IMR-90 (cell line): Measurements from ENCODE around the gene RAB36. TPM values are rescaled to one million over a fixed set of nuclear protein-coding genes. Genes with fewer than 3 reads are reported as not detected.

ENCODE experiments used
- ATAC-seq: fragments of 200-7000 bp; cut with Tn5 transposase; 2 replicates; pipeline ENCODE4 v1.9.1; 2020; ENCODE audit warnings: low read depth, mild to moderate bottlenecking, moderate library complexity
- BruUV-seq: library from RNA; stranded (reverse); fragments of 400-500 nt; replicated peaks from 2 replicates; lab custom pipeline; 2021; lab: Mats Ljungman, UMichigan
- CTCF ChIA-PET: fragments of 300-600 bp; formaldehyde crosslinking; extraction: SDS; loops from one replicate; lab custom pipeline; 2021; ENCODE audit warnings: antibody characterized with exemption; lab: Yijun Ruan, JAX
- POLR2A ChIA-PET: fragments of 300-600 bp; sonication (Branson Sonifier 250); formaldehyde crosslinking; loops from one replicate; lab custom pipeline; 2022; ENCODE audit warnings: antibody characterized with exemption; ENCODE audit not compliant: unreplicated experiment; lab: Charles Lee
- DNase-seq: peaks from one replicate; pipeline ENCODE4 v3.0.0; 2013
- H2AFZ ChIP-seq: replicated peaks from 2 replicates; pipeline ENCODE3; 2013; ENCODE audit warnings: low read length, mild to moderate bottlenecking; ENCODE audit not compliant: poor library complexity
- H2AK5ac ChIP-seq: 2 replicates; pipeline ENCODE4 v1.6.1; 2013; ENCODE audit warnings: low read depth, low read length, inconsistent platforms
- H2AK9ac ChIP-seq: replicated peaks from 2 replicates; pipeline ENCODE3; 2013; ENCODE audit warnings: mild to moderate bottlenecking, low read depth, low read length, moderate library complexity; ENCODE audit not compliant: poor library complexity
- H2BK120ac ChIP-seq: 2 replicates; pipeline ENCODE4 v1.6.1; 2013; ENCODE audit warnings: low read depth, low read length, inconsistent platforms
- H2BK15ac ChIP-seq: 3 replicates; pipeline ENCODE4 v1.6.1; 2013; ENCODE audit warnings: low read depth, low read length, inconsistent platforms
- H2BK20ac ChIP-seq: 2 replicates; pipeline ENCODE4 v1.6.1; 2013; ENCODE audit warnings: low read depth, mild to moderate bottlenecking, inconsistent platforms, low read length, moderate library complexity
- H2BK5ac ChIP-seq: 2 replicates; pipeline ENCODE4 v1.6.1; 2013; ENCODE audit warnings: mild to moderate bottlenecking, low read depth, low read length, inconsistent platforms; ENCODE audit not compliant: poor library complexity, severe bottlenecking
- H3K14ac ChIP-seq: replicated peaks from 2 replicates; pipeline ENCODE4 v1.6.1; 2013; ENCODE audit warnings: low read depth, low read length, inconsistent platforms
- H3K18ac ChIP-seq: 2 replicates; pipeline ENCODE4 v1.6.1; 2013; ENCODE audit warnings: low read depth, low read length, control low read depth
- H3K23ac ChIP-seq: 2 replicates; pipeline ENCODE4 v1.6.1; 2013; ENCODE audit warnings: low read depth, low read length, inconsistent platforms
- H3K27ac ChIP-seq: 2 replicates; pipeline ENCODE4 v1.5.1; 2013; ENCODE audit warnings: mild to moderate bottlenecking, control low read depth, low read length; ENCODE audit not compliant: insufficient read depth
- H3K27me3 ChIP-seq: 2 replicates; pipeline ENCODE4 v1.6.1; 2013; ENCODE audit warnings: low read length; ENCODE audit not compliant: control insufficient read depth, insufficient read depth
- H3K36me3 ChIP-seq: 2 replicates; pipeline ENCODE4 v1.6.1; 2013; ENCODE audit warnings: low read length, mixed read lengths; ENCODE audit not compliant: control insufficient read depth, insufficient read depth
- H3K4ac ChIP-seq: 2 replicates; pipeline ENCODE4 v1.6.1; 2013; ENCODE audit warnings: low read depth, low read length, inconsistent platforms
- H3K4me1 ChIP-seq: 2 replicates; pipeline ENCODE4 v1.6.1; 2013; ENCODE audit warnings: low read length, mixed read lengths; ENCODE audit not compliant: control insufficient read depth, insufficient read depth
- H3K4me2 ChIP-seq: 2 replicates; pipeline ENCODE4 v1.6.1; 2013; ENCODE audit warnings: low read depth, mild to moderate bottlenecking, control low read depth, low read length, moderate library complexity
- H3K4me3 ChIP-seq: 2 replicates; pipeline ENCODE4 v1.5.1; 2013; ENCODE audit warnings: low read depth, mild to moderate bottlenecking, control low read depth, low read length, moderate library complexity; ENCODE audit not compliant: insufficient read depth
- H3K56ac ChIP-seq: 2 replicates; pipeline ENCODE4 v1.6.1; 2013; ENCODE audit warnings: low read length, inconsistent platforms; ENCODE audit not compliant: insufficient read depth; ENCODE audit errors: extremely low read depth
- H3K79me1 ChIP-seq, 2 experiments: 2 replicates each; pipeline ENCODE4 v1.6.1; 2013; ENCODE audit warnings: low read length in 2 of 2, inconsistent platforms in 1 of 2, low read depth in 1 of 2
- H3K9ac ChIP-seq: 2 replicates; pipeline ENCODE4 v1.6.1; 2013; ENCODE audit warnings: low read depth, low read length, control low read depth
- H3K9me1 ChIP-seq: 2 replicates; pipeline ENCODE4 v1.6.1; 2013; ENCODE audit warnings: low read length, inconsistent platforms; ENCODE audit not compliant: insufficient read depth
- H3K9me3 ChIP-seq: 2 replicates; pipeline ENCODE4 v1.6.1; 2013; ENCODE audit warnings: low read length; ENCODE audit not compliant: control insufficient read depth, insufficient read depth
- H4K20me1 ChIP-seq: 2 replicates; pipeline ENCODE4 v1.6.1; 2013; ENCODE audit warnings: low read length, inconsistent platforms; ENCODE audit not compliant: insufficient read depth
- H4K5ac ChIP-seq: 2 replicates; pipeline ENCODE4 v1.6.1; 2013; ENCODE audit warnings: mild to moderate bottlenecking, low read depth, low read length, control low read depth
- H4K8ac ChIP-seq, 2 experiments: 2 replicates each; pipeline ENCODE4 v1.6.1; 2013; ENCODE audit warnings: low read depth in 2 of 2, low read length in 2 of 2, control low read depth in 1 of 2, inconsistent platforms in 1 of 2
- H4K91ac ChIP-seq: 2 replicates; pipeline ENCODE4 v1.6.1; 2013; ENCODE audit warnings: low read depth, low read length, inconsistent platforms; ENCODE audit not compliant: insufficient read depth
- CHD1 ChIP-seq: IDR thresholded peaks from 2 replicates; pipeline ENCODE4 v1.6.1; 2012; ENCODE audit warnings: low read depth, low read length, improper control_type of control experiment
- CTCF ChIP-seq: conservative IDR thresholded peaks from 2 replicates; pipeline ENCODE4 v1.5.1; 2012; ENCODE audit warnings: mild to moderate bottlenecking, low read depth, low read length, improper control_type of control experiment
- ELK1 ChIP-seq: fragments of 150-350 bp; IDR thresholded peaks from 2 replicates; pipeline ENCODE4 v1.6.1; 2016; ENCODE audit warnings: low read depth, mild to moderate bottlenecking, low read length, moderate library complexity, borderline replicate concordance
- FOS ChIP-seq: fragments of 150-350 bp; IDR thresholded peaks from 2 replicates; pipeline ENCODE4 v1.6.1; 2016; ENCODE audit warnings: low read depth, low read length
- MAFK ChIP-seq: IDR thresholded peaks from 2 replicates; pipeline ENCODE4 v1.6.1; 2012; ENCODE audit warnings: low read depth, low read length, improper control_type of control experiment
- MAZ ChIP-seq: IDR thresholded peaks from 2 replicates; pipeline ENCODE4 v1.6.1; 2012; ENCODE audit warnings: low read depth, mild to moderate bottlenecking, low read length, improper control_type of control experiment, moderate library complexity, borderline replicate concordance
- MXI1 ChIP-seq: IDR thresholded peaks from 2 replicates; pipeline ENCODE4 v1.6.1; 2012; ENCODE audit warnings: low read depth, mild to moderate bottlenecking, low read length, moderate library complexity, borderline replicate concordance
- NFE2L2 ChIP-seq: fragments of 150-350 bp; IDR thresholded peaks from 2 replicates; pipeline ENCODE4 v1.6.1; 2016; ENCODE audit warnings: low read depth, mild to moderate bottlenecking, low read length
- POLR2A ChIP-seq: IDR thresholded peaks from 2 replicates; pipeline ENCODE4 v1.6.1; 2012; ENCODE audit warnings: mild to moderate bottlenecking, low read depth, low read length
- RCOR1 ChIP-seq: IDR thresholded peaks from 2 replicates; pipeline ENCODE4 v1.6.1; 2012; ENCODE audit warnings: mild to moderate bottlenecking, low read length, improper control_type of control experiment; ENCODE audit not compliant: insufficient replicate concordance
- RFX5 ChIP-seq: IDR thresholded peaks from 2 replicates; pipeline ENCODE4 v1.8.0; 2012; ENCODE audit warnings: low read depth, mild to moderate bottlenecking, low read length, moderate library complexity
- SMC3 ChIP-seq: fragments of 150-350 bp; IDR thresholded peaks from 2 replicates; pipeline ENCODE4 v1.6.1; 2016; ENCODE audit warnings: low read depth, mild to moderate bottlenecking, antibody characterized with exemption, low read length, moderate library complexity
- USF2 ChIP-seq: fragments of 150-350 bp; IDR thresholded peaks from 2 replicates; pipeline ENCODE4 v1.6.1; 2017; ENCODE audit warnings: mild to moderate bottlenecking, antibody characterized with exemption, low read length, low read depth
- WGBS, 2 experiments: methylation state at CpG; one replicate each; pipeline versions ENCODE4 v1.1.5 to v1.1.7; 2013; ENCODE audit warnings: missing lambda C conversion rate in 2 of 2; ENCODE audit not compliant: insufficient read length in 1 of 2; ENCODE audit errors: extremely low coverage in 2 of 2; 5-methylcytosine and 5-hydroxymethylcytosine counted together
- dilution Hi-C: fragments of 300-500 bp; cut with HindIII; formaldehyde crosslinking; loops from one replicate; pipeline ENCODE4 v1.14.3; 2018; ENCODE audit warnings: low sequenced_read_pairs; ENCODE audit not compliant: unreplicated experiment
- in situ Hi-C: fragments of 300-500 bp; cut with MboI; formaldehyde crosslinking; loops from 3 replicates; pipeline ENCODE4 v1.14.3; 2019; ENCODE audit warnings: low sequenced_read_pairs, inconsistent platforms, mixed read lengths
- intact Hi-C: fragments of 100-400 bp; cut with micrococcal nuclease; formaldehyde crosslinking; loops from 2 replicates; pipeline ENCODE4 v1.10.0; 2022
- polyA plus RNA-seq, 3 experiments: library from polyadenylated mRNA; depleted of rRNA; stranded (reverse); fragments of >200 nt; gene quantifications; 2 replicates each; pipeline ENCODE4 v1.2.3, GENCODE V29; 2012; ENCODE audit warnings: low replicate concordance in 1 of 3
- total RNA-seq: library from RNA; depleted of rRNA; stranded (reverse); fragments of >200 nt; gene quantifications from 2 replicates; pipeline ENCODE4 v1.2.3, GENCODE V29; 2012

RAB36 gene
- total and polyA plus RNA-seq, 2 of the 4 experiments (the other 2 are of a cell fraction) = 3.6 to 4.0 TPM

GRCh38 chr22:23112472-23113012 is 32.7 kb upstream of the RAB36 start:
- H3K56ac ChIP-seq = no peak overlapping the region
- no peak overlapping the region for H2AK9ac ChIP-seq
- no peaks in the 10 kb centered on the region for H3K9me1 ChIP-seq
- H3K4me2 ChIP-seq = no peak overlapping the region
- no peak overlapping the region for H3K27ac ChIP-seq
- POLR2A ChIA-PET = no interaction called here
- no peak overlapping the region for H4K91ac ChIP-seq
- H3K9ac ChIP-seq = no peak overlapping the region
- dilution Hi-C loops (no loop called here), intact Hi-C loops (no loop called here), in situ Hi-C loops (no loop called here)
- H2AFZ ChIP-seq = no peak overlapping the region
- H4K8ac ChIP-seq = no peak overlapping the region
- no peak overlapping the region for H2BK20ac ChIP-seq
- no peak overlapping the region for H3K4ac ChIP-seq
- no peaks in the 10 kb centered on the region for H3K36me3 ChIP-seq
- TF ChIP-seq FOS = no peak
- no peak for TF ChIP-seq MXI1
- no peak for TF ChIP-seq CTCF
- TF ChIP-seq NFE2L2 = no peak
- TF ChIP-seq MAFK = no peak
- TF ChIP-seq ELK1 = no peak
- no peak for TF ChIP-seq USF2
- no peak for TF ChIP-seq MAZ
- no peak for TF ChIP-seq SMC3
- no peak for TF ChIP-seq POLR2A
- no peak for TF ChIP-seq RCOR1
- no peak for TF ChIP-seq RFX5
- TF ChIP-seq CHD1 = no peak
- ATAC-seq = no peak
- H3K4me1 ChIP-seq = no peaks in the 10 kb centered on the region
- H3K9me3 ChIP-seq = no peaks in the 10 kb centered on the region
- BruUV-seq = no TSS peak
- H3K14ac ChIP-seq = no peak overlapping the region
- no peak overlapping the region for H3K18ac ChIP-seq
- no peak overlapping the region for H2BK15ac ChIP-seq
- H3K23ac ChIP-seq = no peak overlapping the region
- H3K79me1 ChIP-seq = no peaks in the 10 kb centered on the region
- H4K20me1 ChIP-seq = no peaks in the 10 kb centered on the region; the same call in 1 of the 2 replicates
- CTCF ChIA-PET = no interaction called here
- H2BK5ac ChIP-seq = no peak overlapping the region
- no peak overlapping the region for H2BK120ac ChIP-seq
- no peak for DNase-seq
- peaks cover 6% of the 10 kb centered on the region; the same call in 1 of the 2 replicates for H3K27me3 ChIP-seq
- WGBS, 2 experiments = 81% methylated on average over 5 of the region's 9 CpGs; no CpG with 5 or more reads in 1 of the 2 experiments
- H3K4me3 ChIP-seq = no peak overlapping the region
- no peak overlapping the region for H2AK5ac ChIP-seq
- H4K5ac ChIP-seq = no peak overlapping the region
